ENCODE data around the gene OR2AG1. TPM values are rescaled to one million over a fixed set of nuclear protein-coding genes. Genes with fewer than 3 reads are reported as not detected.
"Not testable (repeated sequence)": the region's sequence is repeated elsewhere in the genome, so short reads cannot be mapped to it uniquely, and the experiment has no call there.

OR2AG1 gene
- total RNA-seq, 2 experiments from 2014 or later = not detected

- ChIA-PET POLR2A (no interaction called here), CTCF (no interaction called here)
Observed at GRCh38 chr11:6794639-6795038, 11.8 kb downstream of the OR2AG1 start.

GRCh38 chr11:6799402-6799801, 16.6 kb downstream of the OR2AG1 start, which contains the start of gene OR6A2:
TSS of gene OR6A2 (minus strand) at chr11:6799689. CDS start at chr11:6795708, 3,981 bp downstream.
- no peak for TF ChIP-seq CTCF (IDR thresholded peaks at IDR 0.05)
- H3K4me3 Mint-ChIP-seq = no peak within 1 kb of the TSS
- Histone ChIP-seq H3K9me3 (ENCODE audit: control insufficient read depth in 1 of 2, insufficient read depth in 1 of 2, low read length in 2 of 2) (peaks cover 4 to 9% of the 10 kb centered on the region in 2 experiments), H3K4me3 (ENCODE audit: low read length) (no peak within 1 kb of the TSS), H3K36me3 (ENCODE audit: insufficient read depth, low read length) (no peaks in the 10 kb centered on the region), H3K27ac (ENCODE audit: low read depth in 1 of 2, low read length in 2 of 2) (no peak within 1 kb of the TSS), H3K4me1 (ENCODE audit: insufficient read depth, low read length) (no peaks in the 10 kb centered on the region), H3K27me3 (ENCODE audit: control insufficient read depth in 1 of 2, insufficient read depth in 2 of 2, low read length in 2 of 2) (peaks cover 0 to 6% of the 10 kb centered on the region in 2 experiments)
- POLR2A ChIA-PET = no interaction called here
- CTCF ChIA-PET = interaction anchor here (1.2 kb wide), 1 partner anchor 13 kb away, joined by 4 read pairs; no protein-coding TSS in a partner anchor
- ATAC-seq (ENCODE audit: poor library complexity) (no peak), DNase-seq (no peak)
- peaks cover 6% of the 10 kb centered on the region for H3K9me3 Mint-ChIP-seq
- no peaks in the 10 kb centered on the region for H3K4me1 Mint-ChIP-seq (ENCODE audit: low read depth)
- no peak within 1 kb of the TSS for H3K27ac Mint-ChIP-seq
- no peaks in the 10 kb centered on the region for H3K36me3 Mint-ChIP-seq (ENCODE audit: low read depth)
- intact Hi-C loops (cut with DNase I, micrococcal nuclease) = no loop called here
- no peaks in the 10 kb centered on the region for H3K27me3 Mint-ChIP-seq

More at GRCh38 chr11:6794639-6795038, 11.8 kb downstream of the OR2AG1 start:
- ATAC-seq (ENCODE audit: poor library complexity) (no peak), DNase-seq (no peak)
- no peak overlapping the region for H3K4me3 ChIP-seq (ENCODE audit: low read length)
- H3K9me3 ChIP-seq (ENCODE audit: control insufficient read depth in 1 of 2, insufficient read depth in 1 of 2, low read length in 2 of 2) = no peaks in the 10 kb centered on the region
- intact Hi-C loops (cut with DNase I, micrococcal nuclease) = no loop called here
- H3K36me3 ChIP-seq (ENCODE audit: insufficient read depth, low read length) = no peaks in the 10 kb centered on the region
- H3K36me3 Mint-ChIP-seq (ENCODE audit: low read depth) = no peaks in the 10 kb centered on the region
- H3K4me1 ChIP-seq (ENCODE audit: insufficient read depth, low read length) = no peaks in the 10 kb centered on the region
- no peaks in the 10 kb centered on the region for H3K4me1 Mint-ChIP-seq (ENCODE audit: low read depth)
- H3K27ac ChIP-seq (ENCODE audit: low read depth in 1 of 2, low read length in 2 of 2) = no peak overlapping the region
- no peak overlapping the region for H3K27ac Mint-ChIP-seq
- no peaks in the 10 kb centered on the region for H3K9me3 Mint-ChIP-seq
- no peaks in the 10 kb centered on the region for H3K27me3 ChIP-seq (ENCODE audit: control insufficient read depth in 1 of 2, insufficient read depth in 2 of 2, low read length in 2 of 2)
- no peak for TF ChIP-seq CTCF (IDR thresholded peaks at IDR 0.05)
- H3K4me3 Mint-ChIP-seq = no peak overlapping the region
- no peaks in the 10 kb centered on the region for H3K27me3 Mint-ChIP-seq

DNA sequence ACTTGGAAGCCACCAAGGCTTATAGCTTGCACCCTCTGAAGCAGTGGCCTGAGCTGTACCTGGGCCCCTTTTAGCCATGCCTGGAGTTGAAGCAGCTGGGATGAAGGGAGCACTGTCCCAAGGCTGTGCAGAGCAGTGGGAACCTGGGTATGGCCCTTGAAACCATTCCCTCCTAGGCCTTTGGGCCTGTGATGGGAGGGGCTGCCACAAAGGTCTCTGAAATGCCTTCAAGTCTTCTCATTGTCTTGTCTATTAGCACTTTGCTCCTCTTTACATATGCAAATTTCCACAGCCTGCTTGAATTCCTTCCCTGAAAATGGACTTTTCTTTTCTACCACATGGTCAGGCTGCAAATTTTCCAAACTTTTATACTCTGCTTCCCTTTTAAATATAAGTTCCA, 18.3 kb downstream of the OR2AG1 start:
- intact Hi-C loops (cut with DNase I, micrococcal nuclease); H3K9me3 Mint-ChIP-seq; H3K4me3 Mint-ChIP-seq; H3K36me3 Mint-ChIP-seq (ENCODE audit: low read depth); H3K27me3 ChIP-seq (ENCODE audit: control insufficient read depth in 1 of 2, insufficient read depth in 2 of 2, low read length in 2 of 2); H3K27ac ChIP-seq (ENCODE audit: low read depth in 1 of 2, low read length in 2 of 2); POLR2A ChIA-PET; CTCF ChIA-PET; H3K4me1 Mint-ChIP-seq (ENCODE audit: low read depth); DNase-seq; H3K9me3 ChIP-seq (ENCODE audit: control insufficient read depth in 1 of 2, insufficient read depth in 1 of 2, low read length in 2 of 2); ATAC-seq (ENCODE audit: poor library complexity); H3K36me3 ChIP-seq (ENCODE audit: insufficient read depth, low read length); H3K27me3 Mint-ChIP-seq; H3K4me3 ChIP-seq (ENCODE audit: low read length); H3K27ac Mint-ChIP-seq; H3K4me1 ChIP-seq (ENCODE audit: insufficient read depth, low read length): not testable (repeated sequence)

Measured in CD4-positive, alpha-beta T cell (primary cell).